ENCODE results near the gene ZIC5.

Gene ZIC5

DNA sequence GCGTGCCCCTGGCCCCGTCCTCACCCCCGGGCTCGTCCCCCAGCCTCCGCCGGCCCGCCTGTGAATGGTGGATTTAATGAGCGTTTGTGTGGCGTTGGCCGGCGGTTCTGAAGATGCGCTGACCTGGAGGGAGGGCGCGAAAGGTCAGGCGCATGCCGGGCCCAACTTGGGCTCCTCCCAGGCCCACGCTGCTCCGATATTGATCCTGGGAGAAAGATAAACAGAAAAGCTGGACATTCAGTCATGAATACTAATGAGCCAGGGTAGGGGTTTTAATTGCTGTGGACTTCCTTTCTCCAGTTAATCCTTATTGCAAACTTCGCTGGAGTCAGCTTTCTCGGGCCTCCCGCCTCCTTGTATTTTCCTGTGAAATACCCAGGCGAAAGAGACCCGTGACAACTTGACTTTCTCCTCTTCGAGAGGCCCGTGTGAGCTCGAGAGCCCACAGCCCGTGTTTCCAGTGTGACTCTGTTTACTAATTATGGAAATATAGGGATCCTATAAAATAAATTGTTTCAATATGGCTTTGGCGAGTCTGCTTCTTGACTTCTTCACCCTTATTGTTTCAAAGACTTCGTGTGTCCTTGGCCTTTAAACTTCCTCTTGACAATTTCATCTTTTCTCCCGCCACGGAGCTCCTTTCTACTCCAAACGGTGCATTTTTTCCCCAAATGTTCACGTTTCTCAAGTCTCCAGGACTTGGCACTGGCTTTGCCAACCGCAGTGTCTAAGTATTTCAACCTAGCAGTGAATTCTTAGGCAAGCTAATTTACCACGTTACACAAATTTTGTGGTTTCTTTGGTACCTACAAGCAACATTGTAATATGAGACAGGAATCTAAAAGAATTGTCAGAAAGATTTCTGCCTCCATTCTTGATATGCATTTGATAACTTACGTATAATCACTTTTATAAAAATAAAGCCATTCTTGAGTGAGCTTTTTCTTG, 20.5 kb upstream of the ZIC5 start:
- in situ Hi-C loops (cut with MboI; ENCODE audit: low pct_unique_long_range_greater_than_20kb, low sequenced_read_pairs, unreplicated experiment) = loop anchor here (25.0 kb wide), 2 partner anchors 245 to 520 kb away; no protein-coding TSS in a partner anchor
- no peak for DNase-seq (ENCODE audit: low spot score)
- TF ChIP-seq, protein P1, sequence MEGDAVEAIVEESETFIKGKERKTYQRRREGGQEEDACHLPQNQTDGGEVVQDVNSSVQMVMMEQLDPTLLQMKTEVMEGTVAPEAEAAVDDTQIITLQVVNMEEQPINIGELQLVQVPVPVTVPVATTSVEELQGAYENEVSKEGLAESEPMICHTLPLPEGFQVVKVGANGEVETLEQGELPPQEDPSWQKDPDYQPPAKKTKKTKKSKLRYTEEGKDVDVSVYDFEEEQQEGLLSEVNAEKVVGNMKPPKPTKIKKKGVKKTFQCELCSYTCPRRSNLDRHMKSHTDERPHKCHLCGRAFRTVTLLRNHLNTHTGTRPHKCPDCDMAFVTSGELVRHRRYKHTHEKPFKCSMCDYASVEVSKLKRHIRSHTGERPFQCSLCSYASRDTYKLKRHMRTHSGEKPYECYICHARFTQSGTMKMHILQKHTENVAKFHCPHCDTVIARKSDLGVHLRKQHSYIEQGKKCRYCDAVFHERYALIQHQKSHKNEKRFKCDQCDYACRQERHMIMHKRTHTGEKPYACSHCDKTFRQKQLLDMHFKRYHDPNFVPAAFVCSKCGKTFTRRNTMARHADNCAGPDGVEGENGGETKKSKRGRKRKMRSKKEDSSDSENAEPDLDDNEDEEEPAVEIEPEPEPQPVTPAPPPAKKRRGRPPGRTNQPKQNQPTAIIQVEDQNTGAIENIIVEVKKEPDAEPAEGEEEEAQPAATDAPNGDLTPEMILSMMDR (IDR thresholded peaks at IDR 0.05; ENCODE audit: extremely low read depth, insufficient read depth, missing control alignments) = no peak

DNA sequence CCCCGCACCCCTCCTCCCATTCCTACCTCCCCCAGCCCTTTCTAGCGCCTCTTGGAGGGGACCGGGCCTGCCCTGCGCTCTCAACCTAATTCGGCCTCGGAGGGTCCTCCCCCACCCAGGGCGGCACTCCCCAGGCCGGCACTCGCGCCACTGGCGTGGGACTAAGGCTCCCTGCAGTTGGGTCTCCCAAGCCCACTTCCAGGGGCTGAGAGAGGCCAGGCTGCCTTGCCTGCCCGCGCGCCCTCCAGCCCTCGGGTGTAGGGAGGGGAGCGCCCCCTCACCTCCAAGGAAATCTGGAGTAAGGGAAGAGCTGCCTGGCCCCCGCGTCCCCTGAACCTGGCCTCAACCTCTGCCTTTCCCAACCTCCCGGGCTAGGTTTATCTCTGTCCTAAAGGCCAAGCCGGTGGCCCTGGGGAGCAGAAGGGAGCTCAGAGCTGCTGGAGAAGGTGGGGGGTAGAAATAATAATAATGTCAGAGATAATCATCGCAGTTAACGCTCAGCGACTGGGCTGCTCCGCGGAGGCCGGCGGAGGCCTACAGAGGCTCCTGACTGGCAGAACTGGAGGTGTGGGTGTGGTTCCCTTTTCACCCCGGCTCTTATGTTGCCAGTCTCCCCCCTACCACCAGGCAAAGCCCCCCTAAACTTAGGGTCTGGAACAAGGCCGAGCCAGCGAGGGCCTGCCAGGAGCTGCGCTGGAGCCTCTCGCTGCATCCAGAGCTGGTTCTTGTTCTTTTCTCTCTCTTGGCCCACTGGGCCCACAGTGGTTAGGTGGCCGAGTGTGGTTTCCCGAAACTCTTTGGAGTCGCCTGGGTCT, 19.7 kb upstream of the ZIC5 start:
- in situ Hi-C loops (cut with MboI; ENCODE audit: low pct_unique_long_range_greater_than_20kb, low sequenced_read_pairs, unreplicated experiment) = loop anchor here (25.0 kb wide), 2 partner anchors 246 to 521 kb away; no protein-coding TSS in a partner anchor
- TF ChIP-seq, protein P1 (IDR thresholded peaks at IDR 0.05; ENCODE audit: extremely low read depth, insufficient read depth, missing control alignments) = no peak
- no peak for DNase-seq (ENCODE audit: low spot score)

DNA sequence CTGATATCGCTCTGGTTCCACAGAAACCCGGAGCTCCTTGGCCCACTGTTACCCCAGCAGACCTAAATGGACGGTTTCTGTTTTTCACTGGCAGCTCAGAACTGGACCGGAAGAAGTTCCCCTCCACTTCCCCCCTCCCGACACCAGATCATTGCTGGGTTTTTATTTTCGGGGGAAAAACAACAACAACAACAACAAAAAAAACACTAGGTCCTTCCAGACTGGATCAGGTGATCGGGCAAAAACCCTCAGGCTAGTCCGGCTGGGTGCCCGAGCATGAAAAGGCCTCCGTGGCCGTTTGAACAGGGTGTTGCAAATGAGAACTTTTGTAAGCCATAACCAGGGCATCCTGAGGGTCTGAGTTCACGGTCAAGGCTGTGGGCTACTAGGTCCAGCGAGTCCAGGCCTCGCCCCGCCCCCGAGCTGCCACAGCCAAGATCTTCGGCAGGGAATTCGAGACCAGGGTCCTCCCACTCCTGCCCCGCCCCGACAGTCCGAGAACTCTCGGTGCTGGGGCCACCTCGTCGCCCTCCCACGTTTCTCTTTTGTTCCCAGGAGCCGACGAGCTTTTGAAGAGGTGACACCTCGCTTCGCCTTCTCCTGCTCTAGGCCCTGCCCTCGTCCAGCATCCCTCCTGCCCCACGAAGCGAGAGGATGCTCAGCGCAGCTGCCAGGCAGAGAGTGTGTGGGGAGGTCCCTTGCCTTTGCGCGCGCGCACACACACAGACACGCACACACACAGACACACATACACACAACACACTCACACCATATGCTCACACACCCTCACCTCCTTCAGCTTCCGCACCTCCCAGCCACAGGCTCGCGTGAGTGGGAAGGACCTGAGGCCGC, 18.8 kb upstream of the ZIC5 start:
- in situ Hi-C loops (cut with MboI; ENCODE audit: low pct_unique_long_range_greater_than_20kb, low sequenced_read_pairs, unreplicated experiment) = loop anchor here (25.0 kb wide), 2 partner anchors 247 to 522 kb away; no protein-coding TSS in a partner anchor
- TF ChIP-seq, protein P1 (IDR thresholded peaks at IDR 0.05; ENCODE audit: extremely low read depth, insufficient read depth, missing control alignments) = no peak
- DNase-seq (ENCODE audit: low spot score) = no peak

DNA sequence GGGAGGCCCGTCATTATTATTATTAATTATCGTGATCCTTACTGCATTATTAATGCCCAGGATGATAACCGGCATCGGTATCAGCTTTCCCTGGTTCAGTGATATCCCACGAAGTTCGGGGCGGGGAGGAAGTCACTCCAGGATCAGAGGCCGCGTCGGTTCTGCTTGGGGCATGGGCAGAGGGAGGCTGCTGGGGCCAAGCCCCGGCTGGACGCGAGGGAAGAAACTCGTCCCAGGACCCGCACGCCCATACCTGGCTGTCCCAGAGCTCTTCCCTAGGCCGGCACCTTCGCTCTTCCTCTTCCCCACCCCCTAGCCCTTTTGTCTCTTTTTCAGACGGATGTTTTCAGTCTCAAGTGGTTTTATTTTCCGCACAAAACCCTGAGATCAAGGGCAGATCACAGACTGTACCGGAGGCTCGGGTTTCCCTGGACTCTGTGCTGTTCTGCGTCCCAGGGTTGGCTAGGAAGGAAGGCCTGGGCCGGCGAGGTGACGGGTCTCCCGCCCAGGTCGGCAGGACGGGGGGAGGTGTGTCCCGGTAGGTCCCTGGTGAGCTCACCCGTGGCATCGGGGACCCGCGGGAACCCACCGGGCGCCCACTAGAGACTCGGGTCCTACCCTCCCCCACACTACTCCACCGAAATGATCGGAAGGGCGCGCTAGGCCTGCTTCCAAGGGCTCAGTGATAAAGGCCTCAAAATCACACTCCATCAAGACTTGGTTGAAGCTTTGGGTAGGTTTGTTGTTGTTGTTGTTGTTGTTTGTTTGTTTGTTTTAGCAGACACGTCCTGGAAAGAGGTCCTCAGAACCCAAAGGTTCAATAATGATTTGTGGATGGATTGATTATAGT, 17.9 kb upstream of the ZIC5 start:
- DNase-seq (ENCODE audit: low spot score) = no peak
- TF ChIP-seq, protein P1 (IDR thresholded peaks at IDR 0.05; ENCODE audit: extremely low read depth, insufficient read depth, missing control alignments) = no peak
- in situ Hi-C loops (cut with MboI; ENCODE audit: low pct_unique_long_range_greater_than_20kb, low sequenced_read_pairs, unreplicated experiment) = loop anchor here (25.0 kb wide), 2 partner anchors 248 to 523 kb away; no protein-coding TSS in a partner anchor

DNA sequence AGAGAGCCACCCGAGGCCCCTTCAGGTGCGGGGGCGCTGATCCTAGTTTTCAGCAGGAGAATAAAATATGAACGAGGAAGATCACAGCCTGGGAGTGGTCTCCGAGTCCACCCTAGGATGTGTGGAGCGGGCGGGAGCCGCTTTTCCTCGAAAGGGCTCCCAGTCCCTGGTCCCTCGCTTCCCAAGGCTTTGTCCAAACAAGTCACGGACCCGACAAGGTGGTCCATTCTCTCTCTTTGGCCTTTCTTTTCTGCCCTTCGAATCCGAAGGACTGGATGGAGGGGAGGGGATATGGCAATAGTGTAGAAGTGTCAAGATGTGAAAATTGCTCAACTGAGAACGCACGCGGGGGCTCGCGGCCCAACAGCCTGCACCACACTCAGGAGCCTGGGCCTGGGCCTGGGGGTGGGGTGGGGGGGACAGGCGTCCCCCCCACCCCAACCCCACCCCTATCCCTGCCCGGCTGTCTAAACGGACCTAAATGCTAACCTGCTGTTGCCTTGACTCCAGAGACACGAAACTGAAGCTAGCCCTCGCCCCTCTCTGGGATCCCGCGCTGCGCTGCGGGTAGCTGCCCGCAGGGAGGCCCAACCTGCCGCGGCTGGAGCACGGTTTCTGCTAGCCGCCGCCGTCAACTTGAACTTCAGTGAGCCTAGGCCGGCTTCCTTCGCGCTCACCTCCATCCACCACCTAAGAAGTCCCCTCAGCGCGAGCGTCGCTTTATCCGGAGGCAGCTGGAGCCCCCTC, 17.1 kb upstream of the ZIC5 start:
- in situ Hi-C loops (cut with MboI; ENCODE audit: low pct_unique_long_range_greater_than_20kb, low sequenced_read_pairs, unreplicated experiment) = loop anchor here (25.0 kb wide), 2 partner anchors 249 to 524 kb away; no protein-coding TSS in a partner anchor
- DNase-seq (ENCODE audit: low spot score) = no peak
- TF ChIP-seq, protein P1 (IDR thresholded peaks at IDR 0.05; ENCODE audit: extremely low read depth, insufficient read depth, missing control alignments) = no peak
